ENCODE measurements around the gene VWC2L.

GRCh38 chr2:214401580-214401979, 9.3 kb upstream of the VWC2L start:
- no peak for TF ChIP-seq SUZ12 (IDR thresholded peaks at IDR 0.05; ENCODE audit: unreplicated experiment)
- TF ChIP-seq, protein P1, sequence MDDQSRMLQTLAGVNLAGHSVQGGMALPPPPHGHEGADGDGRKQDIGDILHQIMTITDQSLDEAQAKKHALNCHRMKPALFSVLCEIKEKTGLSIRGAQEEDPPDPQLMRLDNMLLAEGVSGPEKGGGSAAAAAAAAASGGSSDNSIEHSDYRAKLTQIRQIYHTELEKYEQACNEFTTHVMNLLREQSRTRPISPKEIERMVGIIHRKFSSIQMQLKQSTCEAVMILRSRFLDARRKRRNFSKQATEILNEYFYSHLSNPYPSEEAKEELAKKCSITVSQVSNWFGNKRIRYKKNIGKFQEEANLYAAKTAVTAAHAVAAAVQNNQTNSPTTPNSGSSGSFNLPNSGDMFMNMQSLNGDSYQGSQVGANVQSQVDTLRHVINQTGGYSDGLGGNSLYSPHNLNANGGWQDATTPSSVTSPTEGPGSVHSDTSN (IDR thresholded peaks at IDR 0.05; ENCODE audit: insufficient replicate concordance, low read depth, low read length): no peak
- TF ChIP-seq, protein P2, sequence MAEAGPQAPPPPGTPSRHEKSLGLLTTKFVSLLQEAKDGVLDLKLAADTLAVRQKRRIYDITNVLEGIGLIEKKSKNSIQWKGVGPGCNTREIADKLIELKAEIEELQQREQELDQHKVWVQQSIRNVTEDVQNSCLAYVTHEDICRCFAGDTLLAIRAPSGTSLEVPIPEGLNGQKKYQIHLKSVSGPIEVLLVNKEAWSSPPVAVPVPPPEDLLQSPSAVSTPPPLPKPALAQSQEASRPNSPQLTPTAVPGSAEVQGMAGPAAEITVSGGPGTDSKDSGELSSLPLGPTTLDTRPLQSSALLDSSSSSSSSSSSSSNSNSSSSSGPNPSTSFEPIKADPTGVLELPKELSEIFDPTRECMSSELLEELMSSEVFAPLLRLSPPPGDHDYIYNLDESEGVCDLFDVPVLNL (IDR thresholded peaks at IDR 0.05; ENCODE audit: low read depth, low read length): no peak
- TF ChIP-seq EP300 (IDR thresholded peaks at IDR 0.05; ENCODE audit: borderline replicate concordance in 1 of 2, control insufficient read depth in 1 of 2, low read depth in 2 of 2, low read length in 2 of 2): no peak
